Ishikawa (cell line): Measurements from ENCODE around the gene EPHB1.

Source experiments
- CEBPB ChIP-seq: IDR thresholded peaks from 2 replicates; pipeline ENCODE4 v1.6.1; 2012
- CREB1 ChIP-seq: IDR thresholded peaks from 2 replicates; pipeline ENCODE4 v1.6.1; 2012; ENCODE audit warnings: low read depth
- EGR1 ChIP-seq: IDR thresholded peaks from 2 replicates; pipeline ENCODE4 v1.6.1; 2012
- EP300 ChIP-seq: IDR thresholded peaks from 2 replicates; pipeline ENCODE4 v1.6.1; 2012; ENCODE audit warnings: borderline replicate concordance
- FOXM1 ChIP-seq: IDR thresholded peaks from 2 replicates; pipeline ENCODE4 v1.6.1; 2012; ENCODE audit warnings: low read depth, borderline replicate concordance
- NFIC ChIP-seq: IDR thresholded peaks from 2 replicates; pipeline ENCODE4 v1.6.1; 2012
- RAD21 ChIP-seq: IDR thresholded peaks from 2 replicates; pipeline ENCODE4 v1.6.1; 2012; ENCODE audit warnings: low read depth
- TAF1 ChIP-seq: IDR thresholded peaks from 2 replicates; pipeline ENCODE4 v1.6.1; 2012; ENCODE audit warnings: low read depth, mild to moderate bottlenecking
- TCF12 ChIP-seq: IDR thresholded peaks from 2 replicates; pipeline ENCODE4 v1.6.1; 2012; ENCODE audit warnings: low read depth
- TEAD4 ChIP-seq: IDR thresholded peaks from 2 replicates; pipeline ENCODE4 v1.6.1; 2012
- YY1 ChIP-seq: IDR thresholded peaks from 2 replicates; pipeline ENCODE4 v1.6.1; 2012; ENCODE audit warnings: low read depth
- ZBTB7A ChIP-seq: IDR thresholded peaks from 2 replicates; pipeline ENCODE4 v1.6.1; 2012; ENCODE audit warnings: low read depth
- TF ChIP-seq, protein P1 (sequence below): IDR thresholded peaks from 2 replicates; pipeline ENCODE4 v1.6.1; 2012; ENCODE audit warnings: low read depth, mild to moderate bottlenecking
- TF ChIP-seq, protein P2 (sequence below): IDR thresholded peaks from 2 replicates; pipeline ENCODE4 v1.6.1; 2012
- TF ChIP-seq, protein P3 (sequence below): IDR thresholded peaks from 2 replicates; pipeline ENCODE4 v1.6.1; 2012

Gene EPHB1

DNA sequence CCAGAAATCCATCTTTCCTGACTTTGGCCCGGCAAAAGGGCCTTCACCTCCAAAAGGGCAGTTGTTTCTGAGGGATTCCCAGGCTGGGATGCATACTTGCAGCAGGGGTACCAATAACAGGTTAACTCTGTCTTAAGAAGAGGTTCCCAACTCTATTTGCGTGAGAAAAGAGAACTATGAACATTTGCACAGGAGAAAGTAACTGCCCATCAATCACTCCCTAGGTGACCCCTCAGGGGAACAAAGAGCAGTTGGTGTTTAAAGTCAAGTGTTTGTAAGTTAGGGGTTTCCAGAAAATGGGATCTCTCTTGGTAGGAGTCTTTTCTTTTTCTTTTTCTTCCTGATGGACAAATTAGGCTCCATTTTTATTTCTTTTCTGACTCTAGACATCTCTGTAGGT lies 97.3 kb downstream of the EPHB1 start:
- TF ChIP-seq EP300 (no peak), TCF12 (no peak), CREB1 (no peak), FOXM1 (no peak), ZBTB7A (no peak), YY1 (no peak), TAF1 (no peak), NFIC (no peak), TEAD4 (no peak), RAD21 (no peak)
- TF ChIP-seq, protein P1, sequence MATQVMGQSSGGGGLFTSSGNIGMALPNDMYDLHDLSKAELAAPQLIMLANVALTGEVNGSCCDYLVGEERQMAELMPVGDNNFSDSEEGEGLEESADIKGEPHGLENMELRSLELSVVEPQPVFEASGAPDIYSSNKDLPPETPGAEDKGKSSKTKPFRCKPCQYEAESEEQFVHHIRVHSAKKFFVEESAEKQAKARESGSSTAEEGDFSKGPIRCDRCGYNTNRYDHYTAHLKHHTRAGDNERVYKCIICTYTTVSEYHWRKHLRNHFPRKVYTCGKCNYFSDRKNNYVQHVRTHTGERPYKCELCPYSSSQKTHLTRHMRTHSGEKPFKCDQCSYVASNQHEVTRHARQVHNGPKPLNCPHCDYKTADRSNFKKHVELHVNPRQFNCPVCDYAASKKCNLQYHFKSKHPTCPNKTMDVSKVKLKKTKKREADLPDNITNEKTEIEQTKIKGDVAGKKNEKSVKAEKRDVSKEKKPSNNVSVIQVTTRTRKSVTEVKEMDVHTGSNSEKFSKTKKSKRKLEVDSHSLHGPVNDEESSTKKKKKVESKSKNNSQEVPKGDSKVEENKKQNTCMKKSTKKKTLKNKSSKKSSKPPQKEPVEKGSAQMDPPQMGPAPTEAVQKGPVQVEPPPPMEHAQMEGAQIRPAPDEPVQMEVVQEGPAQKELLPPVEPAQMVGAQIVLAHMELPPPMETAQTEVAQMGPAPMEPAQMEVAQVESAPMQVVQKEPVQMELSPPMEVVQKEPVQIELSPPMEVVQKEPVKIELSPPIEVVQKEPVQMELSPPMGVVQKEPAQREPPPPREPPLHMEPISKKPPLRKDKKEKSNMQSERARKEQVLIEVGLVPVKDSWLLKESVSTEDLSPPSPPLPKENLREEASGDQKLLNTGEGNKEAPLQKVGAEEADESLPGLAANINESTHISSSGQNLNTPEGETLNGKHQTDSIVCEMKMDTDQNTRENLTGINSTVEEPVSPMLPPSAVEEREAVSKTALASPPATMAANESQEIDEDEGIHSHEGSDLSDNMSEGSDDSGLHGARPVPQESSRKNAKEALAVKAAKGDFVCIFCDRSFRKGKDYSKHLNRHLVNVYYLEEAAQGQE = no peak
- TF ChIP-seq, protein P2, sequence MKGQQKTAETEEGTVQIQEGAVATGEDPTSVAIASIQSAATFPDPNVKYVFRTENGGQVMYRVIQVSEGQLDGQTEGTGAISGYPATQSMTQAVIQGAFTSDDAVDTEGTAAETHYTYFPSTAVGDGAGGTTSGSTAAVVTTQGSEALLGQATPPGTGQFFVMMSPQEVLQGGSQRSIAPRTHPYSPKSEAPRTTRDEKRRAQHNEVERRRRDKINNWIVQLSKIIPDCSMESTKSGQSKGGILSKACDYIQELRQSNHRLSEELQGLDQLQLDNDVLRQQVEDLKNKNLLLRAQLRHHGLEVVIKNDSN = no peak

DNA sequence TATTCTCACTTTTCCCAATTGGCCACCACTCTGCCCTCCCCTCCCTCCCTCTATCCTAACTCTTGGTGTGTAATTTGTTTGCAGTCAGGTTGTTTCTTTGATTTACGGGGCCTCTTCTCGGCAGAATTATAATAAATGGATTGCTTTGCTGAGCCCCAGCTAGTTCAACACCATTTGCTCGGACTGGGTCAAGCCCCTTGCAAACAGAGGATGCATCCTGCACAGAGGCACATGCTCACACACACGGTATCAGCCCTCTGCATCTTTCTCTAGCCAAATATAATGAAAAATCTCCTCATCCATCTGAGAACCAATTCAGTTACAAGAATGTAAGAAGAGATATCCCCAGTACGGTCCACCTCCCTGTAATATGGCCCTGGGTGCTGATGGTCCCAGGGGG lies 97.7 kb downstream of the EPHB1 start:
- TF ChIP-seq CEBPB (no peak), TEAD4 (no peak), FOXM1 (no peak), TAF1 (no peak), CREB1 (no peak), TCF12 (no peak), EP300 (no peak), RAD21 (no peak), YY1 (no peak), NFIC (no peak), ZBTB7A (no peak), EGR1 (no peak)
- TF ChIP-seq, protein P1 = no peak
- TF ChIP-seq, protein P2 = no peak
- TF ChIP-seq, protein P3, sequence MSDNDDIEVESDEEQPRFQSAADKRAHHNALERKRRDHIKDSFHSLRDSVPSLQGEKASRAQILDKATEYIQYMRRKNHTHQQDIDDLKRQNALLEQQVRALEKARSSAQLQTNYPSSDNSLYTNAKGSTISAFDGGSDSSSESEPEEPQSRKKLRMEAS = no peak

DNA sequence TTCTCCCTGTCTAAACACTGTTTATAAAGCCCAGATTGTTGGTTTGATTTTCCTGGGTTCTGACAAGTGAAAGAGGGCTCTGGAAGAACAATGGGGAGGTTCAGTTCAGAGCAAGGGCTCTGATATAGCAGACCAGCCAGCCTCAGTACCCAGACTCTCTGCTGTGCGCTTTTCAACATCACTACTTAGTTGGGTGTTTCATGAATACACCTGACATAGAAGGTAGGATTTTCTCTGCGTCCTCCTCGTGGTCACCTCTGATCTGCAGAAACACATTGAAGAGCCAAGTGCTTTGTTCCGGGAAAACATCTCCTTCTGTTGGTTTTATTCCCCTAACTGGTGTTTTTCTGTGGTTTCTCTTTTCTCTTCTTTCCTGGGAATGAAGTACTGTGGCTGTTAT lies 99.5 kb downstream of the EPHB1 start:
- no peak for TF ChIP-seq CREB1
- no peak for TF ChIP-seq RAD21
- TF ChIP-seq, protein P1 = no peak
- no peak for TF ChIP-seq YY1
- TF ChIP-seq TAF1 = no peak
- TF ChIP-seq NFIC = no peak
- TF ChIP-seq, protein P2 = no peak
- no peak for TF ChIP-seq EP300
- TF ChIP-seq FOXM1 = no peak
- no peak for TF ChIP-seq TCF12
- TF ChIP-seq, protein P3 = no peak
- no peak for TF ChIP-seq ZBTB7A

DNA sequence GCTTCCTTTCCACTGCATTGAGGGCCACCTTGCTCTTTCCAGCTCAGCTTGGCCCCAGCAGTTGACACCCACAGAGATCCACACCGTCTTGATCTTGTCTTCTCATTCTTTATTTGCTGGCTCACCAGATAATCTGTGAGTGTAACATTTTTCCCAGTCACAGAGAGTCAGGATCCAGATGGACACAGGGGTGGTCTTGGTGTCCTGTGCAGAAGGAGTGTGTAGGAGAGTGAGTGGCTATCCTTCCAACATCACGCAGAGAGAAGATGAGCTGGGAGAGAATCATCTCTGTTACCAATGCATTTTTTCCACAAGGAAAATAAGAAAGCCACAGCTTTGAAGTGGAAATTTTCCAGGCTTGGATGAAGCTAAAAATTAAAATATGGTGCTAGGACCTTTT lies 100.1 kb downstream of the EPHB1 start:
- no peak for TF ChIP-seq TEAD4
- TF ChIP-seq, protein P3 = no peak
- no peak for TF ChIP-seq TAF1
- TF ChIP-seq EGR1 = no peak
- TF ChIP-seq TCF12 = no peak
- TF ChIP-seq, protein P1 = no peak
- TF ChIP-seq EP300 = no peak
- TF ChIP-seq, protein P2 = no peak
- TF ChIP-seq FOXM1 = no peak
- no peak for TF ChIP-seq CREB1
- TF ChIP-seq CEBPB = no peak
- no peak for TF ChIP-seq RAD21
- TF ChIP-seq YY1 = no peak
- no peak for TF ChIP-seq NFIC
- no peak for TF ChIP-seq ZBTB7A
